Stimulated activated memory B cell treated with anti-CD40 and anti-IgM and Interleukin-4, amounts not matched to agents 10 μg/mL and 1 μg/mL and 100 μg/mL, for 72 hours (primary cell): ENCODE data around the gene MEGF6.

Experiments used
- ATAC-seq: fragments of 150-1000 bp; cut with Tn5 transposase; 2 replicates; pipeline ENCODE4 v1.10.0; 2021
- H3K27ac Mint-ChIP-seq: one replicate; pipeline ENCODE4 v1.8.0; 2022; ENCODE audit warnings: mild to moderate bottlenecking, mixed read lengths
- H3K27me3 Mint-ChIP-seq: one replicate; pipeline ENCODE4 v1.8.0; 2022; ENCODE audit warnings: mixed read lengths
- H3K36me3 Mint-ChIP-seq: one replicate; pipeline ENCODE4 v1.8.0; 2022; ENCODE audit warnings: mixed read lengths
- H3K4me1 Mint-ChIP-seq: one replicate; pipeline ENCODE4 v1.8.0; 2022; ENCODE audit warnings: mixed read lengths
- H3K4me3 Mint-ChIP-seq: one replicate; pipeline ENCODE4 v1.8.0; 2022; ENCODE audit warnings: mild to moderate bottlenecking, moderate library complexity, mixed read lengths
- H3K9me3 Mint-ChIP-seq: one replicate; pipeline ENCODE4 v1.8.0; 2022; ENCODE audit warnings: mixed read lengths

The MEGF6 gene

DNA sequence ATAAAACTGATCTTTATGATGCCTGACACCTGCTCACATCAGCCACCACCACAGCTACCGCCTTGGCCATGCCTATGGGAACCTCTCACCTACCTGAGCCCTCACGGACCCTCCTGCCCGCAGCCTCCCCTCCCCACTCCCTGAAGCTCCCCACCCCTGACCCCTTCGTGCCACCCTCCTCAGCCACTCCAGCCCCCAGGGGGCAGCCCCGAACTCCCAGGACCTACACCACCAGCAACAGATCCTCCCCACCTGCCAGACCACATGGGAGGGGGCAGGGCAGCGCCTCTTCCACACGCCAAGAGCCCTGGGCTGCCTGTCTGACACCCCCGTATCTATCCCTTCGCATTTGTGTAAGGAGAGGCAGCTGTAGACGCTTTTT lies 171.0 kb downstream of the MEGF6 start:
- Mint-ChIP-seq H3K4me1 (no peaks in the 10 kb centered on the region), H3K4me3 (no peak overlapping the region), H3K27ac (no peak overlapping the region), H3K36me3 (no peaks in the 10 kb centered on the region), H3K9me3 (no peaks in the 10 kb centered on the region), H3K27me3 (peaks cover 42% of the 10 kb centered on the region)
- peak; percentile 29 for ATAC-seq
